ENCODE data around the gene HYKK.
A peak's percentile ranks its signal among the peaks of the same experiment; 100 is the strongest.
"Not testable (repeated sequence)": the region's sequence is repeated elsewhere in the genome, so short reads cannot be mapped to it uniquely, and the experiment has no call there.

The HYKK gene, protein sequence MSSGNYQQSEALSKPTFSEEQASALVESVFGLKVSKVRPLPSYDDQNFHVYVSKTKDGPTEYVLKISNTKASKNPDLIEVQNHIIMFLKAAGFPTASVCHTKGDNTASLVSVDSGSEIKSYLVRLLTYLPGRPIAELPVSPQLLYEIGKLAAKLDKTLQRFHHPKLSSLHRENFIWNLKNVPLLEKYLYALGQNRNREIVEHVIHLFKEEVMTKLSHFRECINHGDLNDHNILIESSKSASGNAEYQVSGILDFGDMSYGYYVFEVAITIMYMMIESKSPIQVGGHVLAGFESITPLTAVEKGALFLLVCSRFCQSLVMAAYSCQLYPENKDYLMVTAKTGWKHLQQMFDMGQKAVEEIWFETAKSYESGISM

DNA sequence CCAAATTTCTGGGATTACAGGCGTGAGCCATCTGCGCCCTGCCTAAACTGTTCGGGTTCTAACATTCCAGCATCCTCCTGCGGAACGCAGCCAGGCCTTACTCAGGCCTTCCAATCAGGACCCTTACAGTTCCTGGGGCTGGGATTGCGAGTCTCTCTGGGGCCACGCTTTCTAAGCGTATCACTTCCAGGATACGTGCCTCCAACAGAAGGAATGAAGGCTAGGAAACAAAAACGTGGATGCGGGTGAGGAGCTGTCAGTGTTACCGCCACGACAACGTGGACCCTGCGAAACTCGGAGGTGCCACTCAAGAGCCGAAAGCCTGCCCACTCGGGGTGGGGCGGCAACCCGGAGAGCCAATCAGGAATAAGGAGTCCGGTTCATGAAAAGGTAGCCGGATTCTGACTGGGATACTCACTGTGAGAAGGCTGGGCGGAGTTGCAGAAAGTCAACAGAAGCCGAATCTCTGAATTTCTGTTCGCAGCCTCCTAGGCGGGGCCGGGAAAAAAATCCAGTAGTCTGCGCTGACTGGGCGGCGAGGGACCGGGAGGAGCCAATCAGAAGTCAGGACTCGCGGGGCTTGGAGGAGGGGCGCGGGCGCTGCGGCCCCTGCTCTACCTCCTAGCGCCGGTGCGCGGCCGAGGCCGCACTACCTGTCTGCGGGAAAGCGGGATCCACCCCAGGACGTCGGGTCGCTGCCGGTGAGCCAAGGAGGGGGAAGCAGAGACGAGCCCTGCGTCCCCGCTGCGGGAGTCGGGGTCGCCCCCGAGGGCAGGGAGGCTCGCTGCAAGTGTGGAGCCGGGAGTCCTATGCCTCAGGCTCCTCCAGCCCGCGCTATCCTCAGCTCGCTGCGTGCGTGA is at the start of gene HYKK:
Gene HYKK (plus strand): TSS at position 607 of the 860 bp plus-strand sequence. CDS start 5,512 bp downstream, outside the sequence.
- DNase-seq (ENCODE audit: low read depth), result peak; percentile 36

GRCh38 chr15:78460737-78461136 is 46.6 kb upstream of the HYKK start:
- DNase-seq (ENCODE audit: low read depth), result no peak

GRCh38 chr15:78461171-78461888 is 46.0 kb upstream of the HYKK start:
- no peak for DNase-seq (ENCODE audit: low read depth)

- no peak for DNase-seq (ENCODE audit: low read depth)
Measured at GRCh38 chr15:78469031-78469430, 38.3 kb upstream of the HYKK start.

DNA sequence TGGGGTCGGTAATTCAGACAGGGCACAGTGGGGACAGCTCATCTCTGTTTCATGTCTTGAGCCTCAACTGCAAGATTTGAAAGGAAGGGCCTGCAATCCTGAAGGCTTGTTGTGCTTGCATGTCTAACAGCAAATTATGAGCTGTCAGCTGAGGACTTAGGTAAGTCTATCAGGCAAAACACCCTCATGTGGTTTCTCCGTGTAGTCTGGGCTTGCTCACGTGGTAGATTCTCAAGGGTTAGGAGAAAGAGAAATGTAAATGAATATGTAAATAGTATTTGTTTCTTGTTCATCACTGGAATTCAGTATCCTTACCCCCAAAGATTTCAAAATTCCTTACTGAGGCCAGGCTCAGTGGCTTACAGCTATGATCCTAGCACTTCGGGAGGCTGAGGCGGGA is 30.1 kb upstream of the HYKK start:
- DNase-seq (ENCODE audit: low read depth), result no peak

DNA sequence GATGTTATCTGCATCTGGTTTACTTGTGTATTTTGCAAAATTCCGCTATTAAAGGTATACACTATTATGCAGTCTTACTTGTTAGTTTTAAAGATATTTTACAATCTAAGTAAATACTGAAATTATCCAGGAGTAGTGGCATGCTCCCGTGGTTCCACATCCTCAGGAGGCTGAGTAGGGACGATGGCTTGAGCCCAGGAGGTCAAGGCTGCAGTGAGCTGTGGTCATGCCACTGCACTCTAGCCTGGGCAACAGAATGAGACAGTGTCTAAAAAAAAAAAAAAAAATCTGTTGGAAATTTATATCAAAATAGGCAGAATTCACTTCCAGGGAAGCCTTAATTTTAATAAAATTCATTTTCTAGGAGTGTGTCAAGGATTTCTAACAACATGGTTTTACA is 27.7 kb upstream of the HYKK start:
- DNase-seq (ENCODE audit: low read depth), result no peak

- DNase-seq (ENCODE audit: low read depth), result no peak
Measured at GRCh38 chr15:78481917-78482316, 25.5 kb upstream of the HYKK start.

DNA sequence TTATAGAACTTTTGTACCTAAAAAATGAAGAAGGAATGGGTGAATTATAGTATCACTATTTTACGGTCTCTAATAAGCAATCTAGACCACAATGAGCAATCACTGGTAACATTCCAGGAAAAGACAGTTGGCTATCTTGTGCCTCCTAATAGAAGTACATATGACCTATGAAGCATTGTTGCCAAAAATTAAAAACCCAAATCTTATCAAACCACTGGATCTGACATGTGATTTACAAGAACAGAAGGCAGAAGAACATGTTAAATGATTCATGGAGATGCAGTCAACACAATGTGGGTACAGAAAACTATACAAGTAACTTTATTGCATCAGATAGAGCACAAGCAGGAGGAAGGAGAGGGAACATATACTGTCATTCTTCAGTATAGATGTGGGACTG is 14.5 kb upstream of the HYKK start:
- no peak for DNase-seq (ENCODE audit: low read depth)

DNA sequence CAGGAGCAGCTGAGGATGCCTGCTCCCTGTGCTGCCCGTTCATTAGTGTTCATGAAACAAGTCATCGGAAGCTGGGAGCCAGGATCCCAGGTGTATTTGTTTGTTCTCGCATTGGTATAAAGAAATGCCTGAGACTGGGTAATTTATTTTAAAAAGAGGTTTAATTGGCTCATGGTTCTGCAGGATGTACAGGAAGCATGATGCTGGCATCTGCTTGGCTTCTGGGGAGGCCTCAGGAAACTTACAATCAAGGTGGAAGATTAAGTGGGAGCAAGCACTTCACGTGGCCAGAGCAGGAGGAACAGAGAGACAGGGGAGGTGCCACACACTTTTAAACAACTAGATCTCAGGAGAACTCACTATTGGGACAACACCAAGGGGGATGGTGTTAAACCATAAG is 5.5 kb upstream of the HYKK start:
- no peak for DNase-seq (ENCODE audit: low read depth)

- no peak for DNase-seq (ENCODE audit: low read depth)
Measured at GRCh38 chr15:78502641-78503040, 4.7 kb upstream of the HYKK start.

DNA sequence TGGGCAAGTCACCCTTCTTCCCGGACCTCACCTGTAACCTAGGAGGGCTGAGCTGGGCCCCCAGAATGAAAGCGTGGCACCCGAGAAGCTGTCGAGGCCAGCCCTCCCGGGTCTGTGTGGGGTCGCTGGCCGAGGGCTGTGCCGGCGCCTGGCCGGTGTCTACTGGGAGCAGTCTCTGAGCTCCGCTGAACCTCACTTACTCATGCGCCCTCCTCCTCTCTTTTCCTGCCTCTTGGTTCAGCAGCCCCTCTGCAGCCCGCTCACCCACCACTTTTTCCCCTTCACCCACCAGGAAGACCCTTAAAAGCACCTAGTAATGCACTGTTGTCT is 419 bp downstream of the HYKK start:
- DNase-seq (ENCODE audit: low read depth), result peak; percentile 2

DNA sequence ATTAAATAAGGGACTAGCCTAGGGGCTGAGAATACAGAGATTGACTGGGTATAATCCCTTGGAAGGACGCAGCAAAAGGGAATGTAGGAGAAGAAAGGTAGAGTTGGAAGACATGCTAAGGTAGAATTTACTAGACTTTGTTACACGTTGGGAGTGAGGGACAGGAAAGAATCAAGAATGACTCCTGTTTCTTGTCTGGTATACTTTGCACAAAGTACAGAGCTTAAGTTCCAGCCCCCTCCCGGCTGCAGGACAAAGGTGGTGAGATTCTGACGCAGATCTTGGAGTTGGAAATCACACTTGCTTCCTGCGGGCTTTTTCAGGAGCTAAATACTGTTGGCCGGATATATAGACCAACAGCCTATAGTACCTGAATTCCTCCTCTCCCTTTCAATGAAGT is 895 bp downstream of the HYKK start:
- no peak for DNase-seq (ENCODE audit: low read depth)

DNA sequence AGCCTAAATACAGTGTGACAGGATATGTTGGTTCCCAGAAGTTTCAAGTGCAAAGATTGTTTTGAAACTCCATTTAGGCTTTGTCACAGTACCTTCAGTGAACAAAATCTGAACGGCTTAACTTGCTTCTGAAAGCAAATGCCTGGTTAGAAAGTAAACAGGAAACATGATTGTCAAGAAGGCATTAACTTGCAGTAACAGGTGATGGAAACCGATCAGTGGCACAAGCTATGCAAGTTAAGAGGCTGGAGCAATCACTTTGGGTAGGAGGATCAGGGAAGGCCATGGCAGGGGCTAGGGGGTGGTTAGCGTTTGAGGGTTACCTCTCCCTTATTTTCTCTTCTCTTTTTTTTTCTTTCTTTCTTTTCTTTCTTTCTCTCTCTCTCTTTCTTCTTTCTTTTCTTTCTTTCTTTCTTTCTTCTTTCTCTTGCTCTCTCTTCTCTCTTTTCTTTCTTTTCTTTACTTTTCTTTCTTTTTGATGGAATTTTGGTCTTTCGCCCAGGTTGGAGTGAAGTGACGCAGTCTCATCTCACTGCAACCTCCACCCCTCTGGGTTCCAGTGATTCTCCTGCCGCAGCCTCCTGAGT is 2.4 kb downstream of the HYKK start:
- no peak for DNase-seq (ENCODE audit: low read depth)

DNA sequence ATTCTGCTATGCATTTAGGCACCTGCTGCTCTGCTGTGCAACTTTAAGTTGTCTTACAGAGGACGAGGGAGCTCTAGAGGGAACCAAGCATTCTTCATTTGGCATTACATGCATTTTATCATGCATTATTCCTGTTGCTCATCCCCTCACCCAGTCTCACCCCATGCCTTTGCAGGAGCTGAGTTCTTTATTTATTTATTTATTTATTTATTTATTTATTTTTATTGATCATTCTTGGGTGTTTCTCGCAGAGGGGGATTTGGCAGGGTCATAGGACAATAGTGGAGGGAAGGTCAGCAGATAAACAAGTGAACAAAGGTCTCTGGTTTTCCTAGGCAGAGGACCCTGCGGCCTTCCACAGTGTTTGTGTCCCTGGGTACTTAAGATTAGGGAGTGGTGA is 12.7 kb downstream of the HYKK start:
- DNase-seq (ENCODE audit: low read depth), result not testable (repeated sequence)

DNA sequence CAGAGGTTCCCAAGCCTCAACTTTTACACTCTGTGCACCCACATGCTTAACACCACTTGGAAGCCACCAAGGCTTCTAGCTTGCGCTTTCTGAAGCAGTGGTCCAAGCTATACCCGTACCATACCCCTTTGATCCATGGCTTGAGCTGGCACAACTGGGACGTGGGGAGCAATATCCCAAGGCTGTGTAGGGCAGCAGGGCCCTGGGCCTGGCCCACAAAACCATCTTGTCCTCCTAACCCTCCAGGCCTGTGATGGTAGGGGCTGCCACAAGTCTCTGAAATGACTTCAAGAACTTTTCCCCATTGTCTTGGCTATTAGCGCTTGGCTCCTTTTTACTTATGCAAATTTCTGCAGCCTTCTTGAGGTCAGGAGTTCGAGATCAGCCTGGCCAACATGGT is 16.9 kb downstream of the HYKK start:
- no peak for DNase-seq (ENCODE audit: low read depth)

GRCh38 chr15:78527325-78527724 is 19.9 kb downstream of the HYKK start:
- no peak for DNase-seq (ENCODE audit: low read depth)

DNA sequence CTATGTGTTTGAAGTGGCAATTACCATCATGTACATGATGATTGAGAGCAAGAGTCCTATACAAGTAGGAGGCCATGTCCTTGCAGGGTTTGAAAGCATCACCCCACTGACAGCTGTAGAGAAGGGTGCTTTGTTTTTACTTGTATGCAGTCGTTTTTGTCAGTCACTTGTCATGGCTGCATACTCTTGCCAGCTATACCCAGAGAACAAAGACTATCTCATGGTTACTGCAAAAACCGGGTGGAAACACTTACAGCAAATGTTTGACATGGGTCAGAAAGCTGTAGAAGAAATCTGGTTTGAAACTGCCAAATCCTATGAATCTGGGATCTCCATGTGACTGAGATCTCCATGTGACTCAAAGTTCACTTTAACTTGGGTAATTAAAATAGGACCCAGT is 26.0 kb downstream of the HYKK start:
- no peak for DNase-seq (ENCODE audit: low read depth)

DNA sequence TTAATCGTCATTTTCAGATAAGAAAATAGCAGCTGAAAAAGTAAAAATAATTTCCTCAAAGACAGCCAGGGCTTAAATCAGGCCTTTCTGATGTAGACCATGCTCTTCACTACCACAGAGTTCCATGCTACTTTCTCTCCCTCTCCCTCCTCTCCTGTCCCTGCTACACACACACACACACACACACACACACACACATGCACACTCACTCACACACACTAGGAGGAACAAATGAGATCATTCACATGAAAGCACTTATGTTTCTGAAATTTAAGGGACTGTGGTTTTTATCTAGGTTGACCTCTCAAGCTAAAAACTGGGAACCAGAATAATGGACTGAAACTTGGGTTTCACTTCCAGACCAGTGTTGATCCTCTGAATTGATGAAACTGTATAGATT is 28.8 kb downstream of the HYKK start:
- DNase-seq (ENCODE audit: low read depth), result no peak

DNA sequence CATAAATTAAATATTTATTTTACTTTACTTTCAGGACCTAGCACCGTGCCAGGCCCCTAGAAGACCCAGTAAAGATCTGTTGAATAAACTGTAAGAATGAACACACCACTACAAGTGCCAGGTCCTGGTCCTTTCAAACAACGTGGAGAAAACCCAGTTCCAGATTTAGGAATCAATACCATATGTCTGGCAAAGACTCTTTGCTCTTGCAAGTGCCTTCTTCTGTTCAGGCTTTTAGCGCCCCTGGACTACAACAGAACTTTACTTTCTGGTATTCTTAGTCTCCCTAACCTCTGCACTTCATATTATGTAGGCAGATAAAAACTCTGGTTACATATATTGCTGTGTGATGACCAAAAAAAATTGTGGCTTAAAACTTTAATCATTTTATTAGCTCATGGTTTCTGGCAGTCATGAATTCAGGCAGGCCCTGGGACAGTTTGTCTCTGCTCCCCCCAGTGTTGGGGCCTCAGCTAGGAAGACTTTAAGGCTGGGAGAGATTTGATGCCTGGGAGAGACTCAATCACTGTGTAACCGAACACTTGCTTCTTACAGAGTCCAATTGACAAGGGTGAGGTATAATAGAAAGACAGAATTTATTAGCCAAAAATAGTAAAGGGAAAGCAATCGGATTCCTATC is 30.0 kb downstream of the HYKK start:
- no peak for DNase-seq (ENCODE audit: low read depth)

DNA sequence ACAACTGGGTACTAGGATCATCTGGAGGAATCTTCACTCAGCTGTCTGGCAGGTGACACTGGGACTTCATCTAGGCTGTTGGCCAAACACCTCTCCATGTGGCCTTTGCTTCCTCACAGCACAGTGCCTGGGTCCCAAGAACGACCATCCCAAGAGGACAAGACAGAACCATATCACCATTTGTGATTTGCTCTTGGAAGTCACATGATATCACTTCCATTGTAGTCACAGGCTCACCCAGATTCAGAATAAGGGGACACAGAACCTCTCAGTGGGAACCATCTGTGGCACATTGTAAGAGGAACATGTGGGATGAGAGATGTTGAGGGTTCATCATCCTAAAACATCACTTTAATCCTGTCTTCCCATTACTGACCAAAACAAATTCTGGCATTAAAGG is 31.0 kb downstream of the HYKK start:
- DNase-seq (ENCODE audit: low read depth), result no peak

GRCh38 chr15:78539464-78540140 is 32.2 kb downstream of the HYKK start:
- DNase-seq (ENCODE audit: low read depth), result not testable (repeated sequence)

Data from activated gamma-delta T cell treated with anti-CD3 and anti-CD28 coated beads, Interleukin-2, amount 50 U/mL, for 16 hours (primary cell).